Measurements from ENCODE around the gene UBAP2L.
A peak's percentile ranks its signal among the peaks of the same experiment; 100 is the strongest.
"Not testable (repeated sequence)": the region's sequence is repeated elsewhere in the genome, so short reads cannot be mapped to it uniquely, and the experiment has no call there.

The UBAP2L gene

DNA sequence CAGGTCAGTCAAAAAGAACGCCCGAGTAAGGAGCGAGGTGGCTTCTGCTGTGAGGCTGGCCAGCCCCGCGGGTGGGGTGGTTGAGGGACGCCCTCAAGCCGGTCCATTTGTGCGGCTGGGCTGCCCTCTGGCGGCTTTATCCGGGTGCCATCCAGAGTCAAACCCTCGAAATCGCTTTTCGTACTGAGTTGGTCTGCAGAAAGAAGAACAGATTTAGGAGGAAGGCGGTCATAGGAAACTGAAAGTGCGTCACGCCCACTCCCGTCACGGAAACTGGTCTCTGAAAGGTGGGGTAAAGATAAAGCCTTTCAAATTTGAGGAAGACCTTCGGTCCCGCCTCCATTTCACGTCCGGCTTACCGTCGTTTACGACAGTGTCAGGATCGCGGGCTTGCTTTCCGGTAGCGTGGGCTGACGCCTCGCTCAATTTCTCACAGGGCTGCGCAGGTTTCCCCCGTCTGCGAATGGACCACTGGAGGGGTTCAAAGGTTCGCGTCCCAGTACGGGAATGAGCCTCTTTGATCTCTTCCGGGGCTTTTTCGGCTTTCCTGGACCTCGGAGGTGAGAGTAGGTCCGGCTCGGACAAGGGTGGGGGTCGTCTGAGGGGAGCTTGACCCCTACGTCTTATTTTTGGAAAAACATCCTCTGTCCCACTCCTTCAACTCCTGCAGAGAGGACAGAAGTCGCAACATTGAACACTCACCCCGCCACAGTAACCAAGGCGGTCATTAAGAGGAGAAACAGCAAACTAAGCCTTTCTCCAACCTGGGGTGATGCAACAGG is 51.7 kb downstream of the UBAP2L start, which contains the start of gene HAX1:
Gene HAX1 (plus strand): TSS at position 413 of the 782 bp plus-strand sequence. CDS start 95 bp downstream, at position 508.
- peak; percentile 78 for DNase-seq (ENCODE audit: low read depth)
- H3K4me3 ChIP-seq (ENCODE audit: low read length), result peak within 1 kb of the TSS; percentile 98
- TF ChIP-seq, protein P1, sequence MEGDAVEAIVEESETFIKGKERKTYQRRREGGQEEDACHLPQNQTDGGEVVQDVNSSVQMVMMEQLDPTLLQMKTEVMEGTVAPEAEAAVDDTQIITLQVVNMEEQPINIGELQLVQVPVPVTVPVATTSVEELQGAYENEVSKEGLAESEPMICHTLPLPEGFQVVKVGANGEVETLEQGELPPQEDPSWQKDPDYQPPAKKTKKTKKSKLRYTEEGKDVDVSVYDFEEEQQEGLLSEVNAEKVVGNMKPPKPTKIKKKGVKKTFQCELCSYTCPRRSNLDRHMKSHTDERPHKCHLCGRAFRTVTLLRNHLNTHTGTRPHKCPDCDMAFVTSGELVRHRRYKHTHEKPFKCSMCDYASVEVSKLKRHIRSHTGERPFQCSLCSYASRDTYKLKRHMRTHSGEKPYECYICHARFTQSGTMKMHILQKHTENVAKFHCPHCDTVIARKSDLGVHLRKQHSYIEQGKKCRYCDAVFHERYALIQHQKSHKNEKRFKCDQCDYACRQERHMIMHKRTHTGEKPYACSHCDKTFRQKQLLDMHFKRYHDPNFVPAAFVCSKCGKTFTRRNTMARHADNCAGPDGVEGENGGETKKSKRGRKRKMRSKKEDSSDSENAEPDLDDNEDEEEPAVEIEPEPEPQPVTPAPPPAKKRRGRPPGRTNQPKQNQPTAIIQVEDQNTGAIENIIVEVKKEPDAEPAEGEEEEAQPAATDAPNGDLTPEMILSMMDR (conservative IDR thresholded peaks at IDR 0.05; ENCODE audit: low read depth, low read length), result peak; percentile 81

GRCh38 chr1:154272999-154273563 is 52.3 kb downstream of the UBAP2L start:
- peak overlapping the region; percentile 98 for H3K4me3 ChIP-seq (ENCODE audit: low read length)
- TF ChIP-seq, protein P1 (conservative IDR thresholded peaks at IDR 0.05; ENCODE audit: low read depth, low read length), result no peak
- no peak for DNase-seq (ENCODE audit: low read depth)

- no peak overlapping the region for H3K4me3 ChIP-seq (ENCODE audit: low read length)
- TF ChIP-seq, protein P1 (conservative IDR thresholded peaks at IDR 0.05; ENCODE audit: low read depth, low read length), result peak; percentile 26
- no peak for DNase-seq (ENCODE audit: low read depth)
Observed at GRCh38 chr1:154276797-154277196, 56.0 kb downstream of the UBAP2L start.

DNA sequence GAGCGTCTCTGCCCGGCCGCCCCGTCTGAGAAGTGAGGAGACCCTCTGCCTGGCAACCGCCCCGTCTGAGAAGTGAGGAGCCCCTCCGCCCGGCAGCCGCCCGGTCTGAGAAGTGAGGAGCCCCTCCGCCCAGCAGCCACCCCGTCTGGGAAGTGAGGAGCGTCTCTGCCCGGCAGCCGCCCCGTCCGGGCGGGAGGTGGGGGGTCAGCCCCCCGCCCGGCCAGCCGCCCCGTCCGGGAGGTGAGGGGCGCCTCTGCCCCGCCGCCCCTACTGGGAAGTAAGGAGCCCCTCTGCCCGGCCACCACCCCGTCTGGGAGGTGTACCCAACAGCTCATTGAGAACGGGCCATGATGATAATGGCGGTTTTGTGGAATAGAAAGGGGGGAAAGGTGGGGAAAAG is 66.8 kb downstream of the UBAP2L start:
- DNase-seq (ENCODE audit: low read depth); H3K4me3 ChIP-seq (ENCODE audit: low read length): not testable (repeated sequence)

GRCh38 chr1:154288661-154289060 is 67.9 kb downstream of the UBAP2L start:
- no peak for DNase-seq (ENCODE audit: low read depth)
- no peak overlapping the region for H3K4me3 ChIP-seq (ENCODE audit: low read length)
- TF ChIP-seq, protein P1 (conservative IDR thresholded peaks at IDR 0.05; ENCODE audit: low read depth, low read length), result no peak

DNA sequence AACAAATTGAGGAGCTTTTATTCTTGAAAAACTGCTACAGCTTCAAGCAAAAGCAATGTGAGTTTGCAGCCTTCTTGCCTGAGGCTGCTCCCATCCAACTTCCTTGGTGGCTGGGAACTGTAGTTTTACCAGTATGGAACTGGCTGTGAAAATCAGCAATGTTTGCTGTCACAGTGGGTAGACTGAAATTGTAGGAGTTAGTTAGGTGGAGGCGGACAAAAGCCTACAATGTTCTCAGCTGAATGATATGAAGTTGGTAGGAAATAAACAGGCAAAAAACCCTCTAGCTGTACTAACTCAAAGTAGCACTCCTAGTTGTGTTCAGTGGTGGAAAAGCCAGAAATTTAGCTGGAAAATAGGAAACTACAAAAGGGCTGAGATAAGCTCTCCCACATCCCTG is 70.2 kb downstream of the UBAP2L start:
- H3K4me3 ChIP-seq (ENCODE audit: low read length), result no peak overlapping the region
- TF ChIP-seq, protein P1 (conservative IDR thresholded peaks at IDR 0.05; ENCODE audit: low read depth, low read length), result no peak
- DNase-seq (ENCODE audit: low read depth), result no peak

DNA sequence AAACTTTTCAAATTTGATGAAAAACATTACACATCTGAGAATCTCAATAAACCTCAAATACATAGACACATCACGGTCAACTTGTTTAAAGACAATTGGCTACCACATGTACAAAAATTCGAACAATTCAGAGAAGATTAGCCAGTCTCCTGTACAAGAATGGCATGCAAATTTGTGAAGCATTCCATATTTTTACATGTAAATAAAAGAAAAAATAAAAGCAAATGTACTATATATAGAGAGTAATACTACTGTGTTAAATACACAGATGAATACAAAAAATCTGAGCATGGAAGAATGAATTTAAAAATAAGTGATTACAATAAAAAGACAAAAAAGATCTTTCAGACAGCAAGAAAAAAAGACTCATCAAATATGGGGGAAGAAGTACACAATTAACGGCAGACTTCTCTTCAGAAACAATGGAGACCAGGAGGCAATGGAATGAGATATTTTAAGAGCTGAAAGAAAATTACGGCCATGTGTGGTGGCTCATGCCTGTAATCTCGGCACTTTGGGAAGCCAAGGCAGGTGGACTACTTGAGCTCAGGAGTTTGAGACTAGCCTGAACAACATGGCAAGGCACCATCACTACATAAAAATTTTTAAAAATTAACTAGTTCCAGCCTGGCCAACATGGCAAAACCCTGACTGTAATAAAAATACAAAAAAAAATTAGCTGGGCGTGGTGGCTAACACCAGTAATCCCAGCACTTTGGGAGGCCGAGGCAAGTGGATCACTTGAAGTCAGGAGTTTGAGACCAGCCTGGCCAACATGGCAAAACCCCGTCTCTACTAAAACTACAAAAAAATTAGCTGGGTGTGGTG is 74.9 kb downstream of the UBAP2L start:
- no peak overlapping the region for H3K4me3 ChIP-seq (ENCODE audit: low read length)
- no peak for DNase-seq (ENCODE audit: low read depth)
- TF ChIP-seq, protein P1 (conservative IDR thresholded peaks at IDR 0.05; ENCODE audit: low read depth, low read length), result no peak

All from retinal pigment epithelial cell (primary cell).